ENCODE results near the gene KCNE4.

- TF ChIP-seq CTCF (IDR thresholded peaks at IDR 0.05; ENCODE audit: low read depth, low read length, poor library complexity, severe bottlenecking) (peak; percentile 56), EZH2phosphoT487 (IDR thresholded peaks at IDR 0.05; ENCODE audit: borderline replicate concordance, low read length) (no peak)
Measured at GRCh38 chr2:223101340-223102039, 49.5 kb downstream of the KCNE4 start.
